AML-193 (cell line): ENCODE measurements around the gene RABGAP1L.

ENCODE experiments used
- DNase-seq, 2 experiments: peaks; one replicate each; lab custom pipeline; 2025; lab: John Stamatoyannopoulos, UW

RABGAP1L gene

DNA sequence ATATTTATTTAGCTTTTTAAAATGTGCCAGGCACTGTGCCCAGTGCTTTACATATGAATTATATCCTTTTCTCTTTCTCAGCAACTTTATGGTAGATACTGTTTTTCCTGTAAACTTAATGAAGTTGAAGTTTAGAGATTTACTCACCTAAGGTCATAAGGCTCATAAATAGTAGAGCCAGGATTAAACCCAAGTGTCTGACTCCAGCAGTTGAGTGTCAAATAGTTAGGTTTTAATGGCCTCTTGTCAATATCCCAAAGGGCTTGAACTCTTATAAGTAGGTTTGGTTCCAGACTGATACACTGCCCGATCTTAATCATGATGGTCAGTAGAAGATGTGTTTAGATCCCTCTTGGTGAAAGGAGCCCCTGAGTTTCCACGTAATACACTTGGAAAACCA lies 37.8 kb downstream of the RABGAP1L start:
- DNase-seq: no peak

DNA sequence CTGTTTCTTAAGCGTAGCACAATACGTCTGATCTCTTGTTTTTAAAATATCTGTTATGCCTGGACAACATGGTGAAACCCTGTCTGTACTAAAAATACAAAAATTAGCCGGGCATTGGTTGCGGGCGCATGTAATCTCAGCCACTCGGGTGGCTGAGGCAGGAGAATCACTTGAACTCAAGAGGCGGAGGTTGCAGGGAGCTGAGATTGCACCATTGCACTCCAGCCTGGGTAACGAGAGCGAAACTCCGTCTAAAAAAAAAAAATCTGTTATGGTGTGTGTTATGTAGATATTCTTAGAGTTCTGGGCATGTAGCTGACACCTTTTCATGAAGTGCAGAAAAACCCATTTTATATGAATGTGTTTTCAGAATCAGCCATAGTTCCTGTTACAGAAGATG lies 38.2 kb downstream of the RABGAP1L start:
- no peak for DNase-seq

GRCh38 chr1:174198202-174198601 lies 38.9 kb downstream of the RABGAP1L start:
- DNase-seq: no peak

GRCh38 chr1:174200746-174201145 lies 41.4 kb downstream of the RABGAP1L start:
- DNase-seq: no peak

DNA sequence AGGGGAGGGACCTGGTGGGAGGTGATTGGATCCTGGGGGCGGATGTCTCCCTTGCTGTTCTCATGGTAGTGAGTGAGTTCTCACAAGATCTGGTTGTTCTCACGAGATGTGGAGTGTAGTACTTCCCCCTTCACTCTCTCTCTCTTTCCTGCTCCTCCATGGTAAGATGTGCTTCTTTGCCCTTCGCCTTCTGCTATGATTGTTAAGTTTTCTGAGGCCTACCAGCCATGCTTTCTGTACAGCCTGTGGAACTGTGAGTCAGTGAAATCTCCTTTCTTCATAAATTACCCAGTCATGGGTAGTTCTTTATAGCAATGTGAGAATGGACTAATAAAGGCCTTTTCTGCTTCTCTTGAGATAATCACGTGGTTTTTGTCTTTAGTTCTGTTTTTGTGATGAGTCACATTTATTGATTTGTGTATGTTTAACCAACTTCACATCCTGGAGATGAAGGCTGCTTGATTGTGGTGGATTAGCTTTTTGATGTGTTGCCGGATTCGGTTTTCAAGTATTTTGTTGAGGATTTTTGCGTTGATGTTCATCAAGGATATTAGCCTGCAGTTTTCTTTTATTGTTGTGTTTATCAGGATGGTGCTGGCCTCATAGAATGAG lies 45.5 kb downstream of the RABGAP1L start:
- DNase-seq: no peak

DNA sequence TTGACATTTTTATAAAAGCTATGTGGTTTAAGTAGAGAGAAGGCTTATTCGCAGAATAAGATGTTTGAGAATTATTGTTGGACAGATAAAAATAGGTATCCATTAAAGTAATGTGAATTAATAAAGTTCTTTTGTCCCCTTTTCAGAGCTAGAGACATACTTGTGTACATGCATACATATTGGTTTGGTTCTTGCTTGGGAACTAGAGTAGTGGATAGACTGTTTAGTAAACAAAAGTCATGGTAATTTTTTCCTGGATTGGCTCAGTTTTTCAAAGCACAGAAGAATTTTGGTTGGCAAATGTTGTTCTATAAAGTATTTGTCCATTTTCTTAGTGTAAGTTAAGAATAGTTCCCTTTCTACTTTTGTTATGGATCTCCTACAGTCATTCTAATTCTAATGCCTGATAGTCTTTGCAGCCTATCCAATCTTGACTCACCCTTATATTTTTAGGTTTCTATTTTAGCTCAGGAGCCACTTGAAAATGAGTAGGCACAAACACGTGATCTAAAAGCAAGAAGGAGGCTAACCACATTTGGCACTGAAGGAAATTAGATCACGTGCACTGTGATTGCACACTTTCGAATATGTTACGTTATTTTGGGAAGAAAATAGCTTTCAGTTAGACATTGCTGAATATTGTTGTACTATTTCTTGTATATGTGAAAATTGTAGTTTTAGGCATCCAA lies 47.0 kb downstream of the RABGAP1L start:
- DNase-seq: no peak

DNA sequence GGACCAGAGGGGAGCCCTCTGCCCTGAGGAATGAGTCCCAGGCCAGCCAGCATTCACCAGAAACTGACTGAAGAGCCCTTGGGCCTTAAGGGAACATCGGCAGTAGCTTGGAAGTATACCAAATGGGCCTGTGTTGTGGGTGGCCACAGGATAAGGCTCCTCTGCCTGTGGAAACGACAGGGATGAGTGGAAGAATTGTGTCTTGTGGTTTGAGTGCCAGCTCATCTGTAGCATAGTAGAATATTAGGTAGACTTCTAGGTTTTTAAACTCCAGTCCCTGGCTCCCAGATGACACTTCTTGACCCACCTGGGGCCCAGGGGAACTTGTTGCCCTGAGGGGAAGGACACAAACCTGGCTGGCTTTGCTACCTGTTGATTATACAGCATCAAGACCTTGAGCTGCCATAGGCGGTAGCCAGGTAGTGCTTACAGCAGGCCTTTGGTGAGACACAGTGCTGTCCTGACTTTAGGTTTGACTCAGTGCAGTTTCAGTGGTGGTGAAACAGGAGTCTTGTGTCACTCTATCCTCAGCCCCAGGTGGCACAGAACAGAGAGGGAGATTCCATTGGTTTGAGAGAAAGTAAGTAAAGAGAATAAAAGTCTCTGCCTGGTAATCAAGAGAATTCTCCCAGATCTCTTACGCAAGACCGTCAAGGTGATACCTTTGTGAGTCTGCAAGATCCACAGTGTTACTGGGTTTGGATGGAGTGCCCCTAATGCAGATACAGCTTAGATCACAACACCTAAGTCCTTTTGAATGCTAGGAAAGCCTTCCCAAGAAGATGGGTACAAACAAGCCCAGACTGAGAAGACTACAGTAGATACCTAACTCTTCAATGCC lies 50.2 kb downstream of the RABGAP1L start:
- no peak for DNase-seq

GRCh38 chr1:174211486-174211885 lies 52.2 kb downstream of the RABGAP1L start:
- no peak for DNase-seq

- no peak for DNase-seq
Measured at GRCh38 chr1:174215766-174216165, 56.4 kb downstream of the RABGAP1L start.

DNA sequence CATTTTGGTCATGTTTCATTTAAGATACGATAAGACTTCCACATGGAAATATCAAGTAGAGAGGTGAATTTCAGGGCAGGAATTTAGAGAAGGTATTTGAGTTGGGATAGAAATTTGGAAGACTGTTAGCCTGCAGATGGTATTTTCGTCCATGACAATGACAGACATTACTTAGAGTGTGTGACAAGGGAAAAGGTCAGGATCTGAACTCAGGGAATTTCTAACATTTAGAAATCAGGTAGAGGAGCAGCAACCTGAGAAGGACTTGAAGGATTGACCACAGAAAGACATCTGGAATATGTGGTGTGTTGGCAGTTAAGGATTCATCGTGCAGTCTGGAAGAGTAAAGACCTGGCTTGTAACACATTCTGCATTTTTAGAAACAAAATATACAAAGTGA lies 57.9 kb downstream of the RABGAP1L start:
- no peak for DNase-seq

DNA sequence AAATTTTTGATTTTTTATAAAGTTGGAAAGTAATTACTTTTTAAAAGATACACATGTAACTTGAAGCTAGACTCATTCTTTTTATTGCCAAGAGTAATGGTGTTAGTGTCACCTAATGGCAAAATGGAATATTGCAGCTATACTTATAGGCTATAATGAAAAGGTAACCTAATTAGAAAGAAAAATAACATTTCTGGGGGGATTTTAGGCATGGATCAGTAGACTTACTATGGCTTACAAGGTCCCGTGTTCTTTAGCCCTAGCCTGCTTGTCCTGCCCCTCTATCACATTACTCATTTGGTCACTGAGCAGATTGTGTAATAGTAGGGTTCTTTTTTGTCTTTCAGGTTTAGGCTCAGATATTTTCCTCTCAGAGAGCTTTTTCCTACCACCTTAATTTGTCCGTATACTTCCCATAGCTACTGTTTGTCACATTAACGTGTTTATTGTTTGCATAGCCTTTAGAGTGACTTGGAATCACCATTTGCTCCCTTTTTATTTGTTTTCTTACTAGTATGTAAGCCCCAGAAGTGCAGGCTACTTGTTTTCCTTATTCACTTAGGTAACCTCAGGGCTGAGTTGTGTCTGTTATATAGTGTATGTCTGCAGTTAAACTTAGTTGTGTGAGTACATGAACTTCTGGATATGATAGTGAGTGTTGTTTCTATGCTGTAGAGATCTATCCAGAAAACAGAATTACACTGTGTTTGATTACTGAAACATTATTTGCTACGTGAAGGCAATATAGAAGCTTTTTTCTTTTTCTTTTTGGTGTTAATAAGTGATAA lies 58.7 kb downstream of the RABGAP1L start:
- DNase-seq: peak; percentile 36 to 51

DNA sequence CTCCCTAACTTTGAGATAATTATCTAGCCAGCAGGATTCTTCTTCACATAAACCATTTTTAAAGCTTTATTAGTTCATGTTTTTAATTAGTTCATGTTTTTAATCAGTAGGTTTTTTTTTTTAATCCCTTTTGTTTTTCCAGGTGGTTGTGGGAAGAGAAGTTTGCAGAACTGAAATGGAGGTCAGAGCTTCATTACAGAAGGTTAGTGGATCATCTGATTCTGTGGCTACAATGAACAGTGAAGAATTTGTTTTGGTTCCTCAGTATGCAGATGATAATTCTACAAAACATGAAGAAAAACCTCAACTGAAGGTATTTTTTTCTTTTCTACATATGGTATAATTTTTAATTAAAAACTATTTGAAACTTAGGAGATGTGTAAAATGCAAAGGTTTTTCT lies 59.7 kb downstream of the RABGAP1L start:
- no peak for DNase-seq

GRCh38 chr1:174219606-174220370 lies 60.5 kb downstream of the RABGAP1L start:
- no peak for DNase-seq

DNA sequence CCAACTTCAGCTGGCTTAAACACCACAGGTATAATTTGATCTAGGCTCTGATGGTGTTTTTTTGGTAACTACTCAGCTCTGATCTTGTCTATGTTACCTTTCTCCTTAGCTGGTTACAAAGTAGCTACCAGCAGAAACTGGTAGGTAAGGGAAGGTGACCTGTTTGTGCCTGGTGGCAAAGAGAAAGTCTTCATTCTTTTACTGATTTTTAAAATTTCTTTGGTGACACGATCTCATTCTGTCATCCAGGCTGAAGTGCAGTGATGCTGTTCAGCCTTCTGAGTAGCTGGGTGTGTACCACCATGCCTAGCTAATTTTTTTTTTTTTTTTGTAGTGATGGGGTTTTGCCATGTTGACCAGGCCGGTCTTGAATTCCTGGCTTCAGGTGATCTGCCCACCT lies 62.4 kb downstream of the RABGAP1L start:
- DNase-seq: no peak

DNA sequence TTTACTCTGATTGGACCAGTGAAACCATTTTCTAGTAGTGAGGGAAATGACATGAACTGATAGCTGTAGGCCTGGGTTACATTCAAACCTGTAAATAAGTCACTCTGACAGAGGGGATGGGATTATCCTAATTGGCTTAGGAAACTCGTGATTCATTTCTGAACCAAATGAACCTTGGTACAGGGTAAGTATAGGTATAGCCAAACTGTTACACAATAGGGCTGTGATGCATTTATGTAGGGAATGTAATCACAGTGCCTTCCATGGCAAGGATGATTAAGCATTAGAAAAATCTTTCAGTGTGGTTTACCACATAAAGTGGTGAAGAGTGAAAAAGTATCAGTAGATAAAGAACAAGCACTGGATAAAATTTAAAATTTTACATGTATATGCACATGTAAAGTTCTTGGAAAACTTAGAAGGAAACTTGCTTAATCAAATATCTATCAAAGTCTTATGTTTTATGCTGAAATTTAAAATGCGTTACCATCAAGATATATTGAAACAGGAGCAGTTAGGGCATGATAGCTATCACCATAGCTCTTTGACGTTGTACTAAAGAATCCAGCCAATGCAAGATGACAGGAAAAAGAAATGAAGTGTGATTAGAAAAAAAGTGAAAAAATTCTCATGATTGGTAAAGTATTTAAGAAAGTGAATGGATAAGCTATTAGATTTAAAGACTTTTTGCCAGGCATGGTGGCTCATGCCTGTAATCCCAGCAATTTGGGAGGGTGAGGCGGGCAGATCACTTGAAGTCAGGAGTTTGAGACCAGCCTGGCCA lies 63.0 kb downstream of the RABGAP1L start:
- DNase-seq: no peak

- no peak for DNase-seq
Measured at GRCh38 chr1:174224641-174225040, 65.3 kb downstream of the RABGAP1L start.

DNA sequence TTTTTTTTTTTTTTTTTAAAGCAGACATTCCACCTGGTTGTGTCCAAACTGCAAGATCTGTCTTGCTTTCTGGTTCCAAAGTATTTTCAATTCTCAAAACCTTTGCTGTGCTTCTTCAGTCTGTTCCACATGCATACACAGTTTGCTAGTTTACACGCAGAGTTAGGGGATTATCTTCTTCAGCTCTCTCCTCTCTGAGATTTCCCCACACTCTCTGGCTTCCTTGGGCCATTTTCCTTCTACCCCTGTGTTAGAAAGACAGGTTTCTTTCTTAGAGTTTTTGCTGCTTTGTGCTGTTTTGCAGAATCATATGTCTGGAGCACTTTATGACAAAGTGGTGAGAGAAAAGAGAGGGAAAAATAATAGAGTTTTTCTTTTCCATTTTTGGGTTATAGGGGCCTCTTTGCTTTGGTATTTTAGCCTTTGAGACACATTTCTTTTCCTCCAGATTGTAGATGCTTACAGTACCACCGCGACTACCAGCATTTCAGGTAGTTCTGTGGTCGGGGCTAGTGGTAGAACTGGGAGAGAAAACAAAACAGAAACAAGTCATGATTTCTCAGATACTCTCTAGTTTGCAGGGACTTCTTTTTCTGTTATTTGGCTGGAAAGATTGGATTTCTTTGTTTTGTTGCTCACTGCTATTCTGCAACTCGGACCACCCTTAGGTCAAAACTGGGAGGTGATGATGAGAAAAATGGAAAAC lies 66.3 kb downstream of the RABGAP1L start:
- no peak for DNase-seq

- DNase-seq: no peak
Measured at GRCh38 chr1:174230399-174230798, 71.1 kb downstream of the RABGAP1L start.

DNA sequence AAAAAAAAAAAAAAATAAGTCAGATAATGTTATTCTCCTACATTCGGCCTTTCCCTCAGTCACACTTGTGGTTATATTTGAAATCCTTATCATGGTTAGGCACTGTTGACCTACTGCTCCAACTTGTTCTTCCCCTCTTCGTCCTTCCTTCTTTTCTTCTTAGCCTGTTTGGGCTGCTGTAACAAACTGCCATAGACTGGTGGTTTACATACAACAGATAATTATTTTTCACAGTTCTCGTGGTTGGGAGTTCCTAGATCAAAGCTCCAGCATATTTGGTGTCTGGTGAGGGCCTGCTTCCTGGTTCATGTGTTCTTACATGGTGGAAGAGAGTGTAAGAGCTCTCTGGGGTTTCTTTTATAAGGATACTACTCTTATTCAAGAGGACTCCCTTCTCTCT lies 73.4 kb downstream of the RABGAP1L start:
- DNase-seq: no peak
